Mesothelial cell of epicardium (in vitro differentiated cells): ENCODE data around the gene VARS2. TPM values are rescaled to one million over a fixed set of nuclear protein-coding genes. Genes with fewer than 3 reads are reported as not detected.

ENCODE experiments used
- DNase-seq, 2 experiments: peaks; one replicate each; pipeline ENCODE4 v3.0.0; 2021; ENCODE audit warnings: low spot score in 2 of 2; ENCODE audit not compliant: unreplicated experiment in 2 of 2
- H3K27ac Mint-ChIP-seq: 2 replicates; pipeline ENCODE4 v1.8.0; 2021; ENCODE audit warnings: mixed read lengths
- H3K27me3 Mint-ChIP-seq: 2 replicates; pipeline ENCODE4 v1.8.0; 2021; ENCODE audit warnings: low read depth, mixed read lengths
- H3K36me3 Mint-ChIP-seq: 2 replicates; pipeline ENCODE4 v1.8.0; 2021; ENCODE audit warnings: mixed read lengths
- H3K4me1 Mint-ChIP-seq: 2 replicates; pipeline ENCODE4 v1.8.0; 2021; ENCODE audit warnings: mixed read lengths
- H3K4me3 Mint-ChIP-seq: 2 replicates; pipeline ENCODE4 v1.8.0; 2021; ENCODE audit warnings: mild to moderate bottlenecking, moderate library complexity, mixed read lengths
- H3K9me3 Mint-ChIP-seq: 2 replicates; pipeline ENCODE4 v1.8.0; 2021; ENCODE audit warnings: mixed read lengths
- CTCF ChIP-seq: fragments of 200-600 bp; sonication (generic); IDR thresholded peaks from one replicate; pipeline ENCODE4 v1.5.0; 2021; ENCODE audit warnings: antibody characterized with exemption; ENCODE audit not compliant: unreplicated experiment
- total RNA-seq: library from RNA; stranded (reverse); gene quantifications from 3 replicates; pipeline ENCODE4 v1.2.1, GENCODE V29; 2021

The VARS2 gene
- total RNA-seq, 1 donor from 2014 or later: 67.4 TPM

- Mint-ChIP-seq H3K27ac (peak overlapping the region; percentile 72), H3K36me3 (peaks cover 18% of the 10 kb centered on the region), H3K4me1 (peaks cover 46% of the 10 kb centered on the region), H3K27me3 (no peaks in the 10 kb centered on the region), H3K9me3 (no peaks in the 10 kb centered on the region), H3K4me3 (no peak overlapping the region)
- no peak for TF ChIP-seq CTCF
- DNase-seq: no peak
Measured at GRCh38 chr6:30887901-30888815, 25.9 kb upstream of the VARS2 start.

- Mint-ChIP-seq H3K4me3 (no peak overlapping the region), H3K27me3 (no peaks in the 10 kb centered on the region), H3K27ac (peak overlapping the region; percentile 72), H3K4me1 (peaks cover 39% of the 10 kb centered on the region), H3K36me3 (peaks cover 18% of the 10 kb centered on the region), H3K9me3 (no peaks in the 10 kb centered on the region)
- no peak for DNase-seq
- TF ChIP-seq CTCF: no peak
Measured at GRCh38 chr6:30888816-30889495, 25.1 kb upstream of the VARS2 start.

GRCh38 chr6:30889496-30889885 lies 24.5 kb upstream of the VARS2 start:
- Mint-ChIP-seq H3K36me3 (peaks cover 19% of the 10 kb centered on the region), H3K27ac (peak overlapping the region; percentile 66), H3K4me1 (peaks cover 39% of the 10 kb centered on the region), H3K27me3 (no peaks in the 10 kb centered on the region), H3K4me3 (no peak overlapping the region), H3K9me3 (no peaks in the 10 kb centered on the region)
- DNase-seq: no peak
- TF ChIP-seq CTCF: no peak

GRCh38 chr6:30889921-30890645 lies 24.0 kb upstream of the VARS2 start:
- Mint-ChIP-seq H3K9me3 (no peaks in the 10 kb centered on the region), H3K4me1 (peaks cover 39% of the 10 kb centered on the region), H3K27me3 (no peaks in the 10 kb centered on the region), H3K36me3 (peaks cover 24% of the 10 kb centered on the region), H3K27ac (peak overlapping the region; percentile 66), H3K4me3 (no peak overlapping the region)
- no peak for DNase-seq
- TF ChIP-seq CTCF: no peak

GRCh38 chr6:30890646-30891449 lies 23.2 kb upstream of the VARS2 start:
- Mint-ChIP-seq H3K4me1 (peaks cover 33% of the 10 kb centered on the region), H3K36me3 (peaks cover 29% of the 10 kb centered on the region), H3K9me3 (no peaks in the 10 kb centered on the region), H3K4me3 (no peak overlapping the region), H3K27me3 (no peaks in the 10 kb centered on the region), H3K27ac (peak overlapping the region; percentile 66)
- no peak for TF ChIP-seq CTCF
- DNase-seq: no peak
